ENCODE measurements around the gene NPM1. TPM values are rescaled to one million over a fixed set of nuclear protein-coding genes. Genes with fewer than 3 reads are reported as not detected.
A peak's percentile ranks its signal among the peaks of the same experiment; 100 is the strongest.

The NPM1 gene
- total RNA-seq, 1 experiment from 2014 or later: 2,693 TPM

DNA sequence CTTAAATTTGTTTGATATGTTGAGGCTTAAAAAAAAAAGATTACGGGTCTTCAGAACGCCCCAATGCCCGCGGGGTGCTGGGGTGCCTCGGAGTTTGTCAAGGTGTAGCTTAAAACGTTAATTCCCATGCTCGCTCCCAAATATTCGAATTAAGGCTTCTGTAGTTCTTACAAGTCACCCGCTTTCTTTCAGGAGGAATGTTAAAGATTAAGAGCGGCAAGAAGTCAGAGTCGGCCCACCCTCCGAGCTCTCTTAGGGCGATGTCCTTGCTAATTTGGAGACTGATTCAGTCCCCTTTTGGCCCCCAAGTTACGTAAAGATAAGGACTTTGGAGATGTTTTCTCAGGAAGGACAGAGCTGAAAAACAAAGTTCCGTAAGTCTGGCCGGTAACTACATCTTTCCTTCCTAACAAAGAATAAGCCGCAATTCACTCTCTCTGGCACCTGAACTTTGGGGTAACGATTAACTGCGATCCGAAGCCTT lies 746 bp upstream of the NPM1 start:
- Histone ChIP-seq H3K79me2 (ENCODE audit: insufficient read depth, low read length) (peaks cover 42% of the 10 kb centered on the region), H3K9me2 (ENCODE audit: insufficient read depth) (no peaks in the 10 kb centered on the region), H3K9ac (ENCODE audit: low read length) (peak overlapping the region; percentile 84), H3K4me3 (replicated peaks in 1 of 2; ENCODE audit: low read depth in 1 of 2, low read length in 2 of 2) (peak overlapping the region; percentile 75 to 80), H3K27ac (ENCODE audit: low read depth, low read length) (peak overlapping the region; percentile 66), H3K36me3 (ENCODE audit: control insufficient read depth in 1 of 2, insufficient read depth in 2 of 2, low read length in 2 of 2) (peaks cover 18 to 35% of the 10 kb centered on the region in 2 experiments), H3K4me1 (ENCODE audit: control insufficient read depth in 1 of 2, insufficient read depth in 2 of 2, low read length in 2 of 2) (peaks cover 17 to 48% of the 10 kb centered on the region in 2 experiments), H3K9me3 (ENCODE audit: control insufficient read depth in 1 of 2, insufficient read depth in 1 of 2, low read depth in 1 of 2, low read length in 2 of 2) (no peaks in the 10 kb centered on the region), H2AFZ (ENCODE audit: low read depth, low read length, poor library complexity, severe bottlenecking) (no peak overlapping the region), H3K4me2 (ENCODE audit: low read length) (peak overlapping the region; percentile 91), H4K20me1 (ENCODE audit: insufficient read depth) (peaks cover 34% of the 10 kb centered on the region), H3K27me3 (ENCODE audit: insufficient read depth, low read length) (no peaks in the 10 kb centered on the region)
- BruUV-seq (replicated peaks): TSS peak; percentile 99
- DNase-seq (ENCODE audit: low read depth, low spot score) (no peak), ATAC-seq (no peak)
- ChIA-PET RAD21 (ENCODE audit: low non-redundant PET in 1 of 2, low total read pairs in 2 of 2, uncharacterized antibody in 2 of 2, unreplicated experiment in 2 of 2) (no interaction called here), POLR2A (interaction anchor here (0.8 to 1.1 kb wide), 4 partner anchors 11 to 200 kb away, joined by 3 to 6 read pairs (median 6); no protein-coding TSS in a partner anchor), CTCF (interaction anchor here (1.5 kb wide), 1 partner anchor 21 kb away, joined by 4 read pairs; no protein-coding TSS in a partner anchor)
- intact Hi-C loops (cut with micrococcal nuclease): no loop called here
- TF ChIP-seq POLR2A (IDR thresholded peaks at IDR 0.05; ENCODE audit: borderline replicate concordance, extremely low read depth, insufficient read depth, insufficient read length) (no peak), ZNF274 (IDR thresholded peaks at IDR 0.05; ENCODE audit: low read depth, low read length) (no peak), CBX3 (IDR thresholded peaks at IDR 0.05; ENCODE audit: low read depth) (no peak), SIN3A (IDR thresholded peaks at IDR 0.05; ENCODE audit: low read depth) (no peak), EZH2 (IDR thresholded peaks at IDR 0.05) (no peak), ELF1 (IDR thresholded peaks at IDR 0.05; ENCODE audit: borderline replicate concordance, low read depth) (no peak), EZH2phosphoT487 (IDR thresholded peaks at IDR 0.05; ENCODE audit: borderline replicate concordance) (no peak), ZFX (IDR thresholded peaks at IDR 0.05) (no peak), POLR2AphosphoS5 (IDR thresholded peaks at IDR 0.05; ENCODE audit: low read depth, low read length) (no peak), EGR1 (IDR thresholded peaks at IDR 0.05; ENCODE audit: low read depth) (no peak), CEBPB (IDR thresholded peaks at IDR 0.05; ENCODE audit: low read depth) (no peak)
- TF ChIP-seq, protein P1, sequence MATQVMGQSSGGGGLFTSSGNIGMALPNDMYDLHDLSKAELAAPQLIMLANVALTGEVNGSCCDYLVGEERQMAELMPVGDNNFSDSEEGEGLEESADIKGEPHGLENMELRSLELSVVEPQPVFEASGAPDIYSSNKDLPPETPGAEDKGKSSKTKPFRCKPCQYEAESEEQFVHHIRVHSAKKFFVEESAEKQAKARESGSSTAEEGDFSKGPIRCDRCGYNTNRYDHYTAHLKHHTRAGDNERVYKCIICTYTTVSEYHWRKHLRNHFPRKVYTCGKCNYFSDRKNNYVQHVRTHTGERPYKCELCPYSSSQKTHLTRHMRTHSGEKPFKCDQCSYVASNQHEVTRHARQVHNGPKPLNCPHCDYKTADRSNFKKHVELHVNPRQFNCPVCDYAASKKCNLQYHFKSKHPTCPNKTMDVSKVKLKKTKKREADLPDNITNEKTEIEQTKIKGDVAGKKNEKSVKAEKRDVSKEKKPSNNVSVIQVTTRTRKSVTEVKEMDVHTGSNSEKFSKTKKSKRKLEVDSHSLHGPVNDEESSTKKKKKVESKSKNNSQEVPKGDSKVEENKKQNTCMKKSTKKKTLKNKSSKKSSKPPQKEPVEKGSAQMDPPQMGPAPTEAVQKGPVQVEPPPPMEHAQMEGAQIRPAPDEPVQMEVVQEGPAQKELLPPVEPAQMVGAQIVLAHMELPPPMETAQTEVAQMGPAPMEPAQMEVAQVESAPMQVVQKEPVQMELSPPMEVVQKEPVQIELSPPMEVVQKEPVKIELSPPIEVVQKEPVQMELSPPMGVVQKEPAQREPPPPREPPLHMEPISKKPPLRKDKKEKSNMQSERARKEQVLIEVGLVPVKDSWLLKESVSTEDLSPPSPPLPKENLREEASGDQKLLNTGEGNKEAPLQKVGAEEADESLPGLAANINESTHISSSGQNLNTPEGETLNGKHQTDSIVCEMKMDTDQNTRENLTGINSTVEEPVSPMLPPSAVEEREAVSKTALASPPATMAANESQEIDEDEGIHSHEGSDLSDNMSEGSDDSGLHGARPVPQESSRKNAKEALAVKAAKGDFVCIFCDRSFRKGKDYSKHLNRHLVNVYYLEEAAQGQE (IDR thresholded peaks at IDR 0.05; ENCODE audit: low read depth): no peak
- TF ChIP-seq, protein P2, sequence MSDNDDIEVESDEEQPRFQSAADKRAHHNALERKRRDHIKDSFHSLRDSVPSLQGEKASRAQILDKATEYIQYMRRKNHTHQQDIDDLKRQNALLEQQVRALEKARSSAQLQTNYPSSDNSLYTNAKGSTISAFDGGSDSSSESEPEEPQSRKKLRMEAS (IDR thresholded peaks at IDR 0.05): no peak
- TF ChIP-seq, protein P3, sequence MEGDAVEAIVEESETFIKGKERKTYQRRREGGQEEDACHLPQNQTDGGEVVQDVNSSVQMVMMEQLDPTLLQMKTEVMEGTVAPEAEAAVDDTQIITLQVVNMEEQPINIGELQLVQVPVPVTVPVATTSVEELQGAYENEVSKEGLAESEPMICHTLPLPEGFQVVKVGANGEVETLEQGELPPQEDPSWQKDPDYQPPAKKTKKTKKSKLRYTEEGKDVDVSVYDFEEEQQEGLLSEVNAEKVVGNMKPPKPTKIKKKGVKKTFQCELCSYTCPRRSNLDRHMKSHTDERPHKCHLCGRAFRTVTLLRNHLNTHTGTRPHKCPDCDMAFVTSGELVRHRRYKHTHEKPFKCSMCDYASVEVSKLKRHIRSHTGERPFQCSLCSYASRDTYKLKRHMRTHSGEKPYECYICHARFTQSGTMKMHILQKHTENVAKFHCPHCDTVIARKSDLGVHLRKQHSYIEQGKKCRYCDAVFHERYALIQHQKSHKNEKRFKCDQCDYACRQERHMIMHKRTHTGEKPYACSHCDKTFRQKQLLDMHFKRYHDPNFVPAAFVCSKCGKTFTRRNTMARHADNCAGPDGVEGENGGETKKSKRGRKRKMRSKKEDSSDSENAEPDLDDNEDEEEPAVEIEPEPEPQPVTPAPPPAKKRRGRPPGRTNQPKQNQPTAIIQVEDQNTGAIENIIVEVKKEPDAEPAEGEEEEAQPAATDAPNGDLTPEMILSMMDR (IDR thresholded peaks at IDR 0.05 in 2 of 3, conservative IDR thresholded peaks at IDR 0.05 in 1 of 3; ENCODE audit: borderline replicate concordance in 1 of 3, insufficient read depth in 1 of 3, low read depth in 2 of 3, low read length in 2 of 3): no peak
